ENCODE data around the gene ALOX15.
A peak's percentile ranks its signal among the peaks of the same experiment; 100 is the strongest.
"Not testable (repeated sequence)": the region's sequence is repeated elsewhere in the genome, so short reads cannot be mapped to it uniquely, and the experiment has no call there.

Gene ALOX15

DNA sequence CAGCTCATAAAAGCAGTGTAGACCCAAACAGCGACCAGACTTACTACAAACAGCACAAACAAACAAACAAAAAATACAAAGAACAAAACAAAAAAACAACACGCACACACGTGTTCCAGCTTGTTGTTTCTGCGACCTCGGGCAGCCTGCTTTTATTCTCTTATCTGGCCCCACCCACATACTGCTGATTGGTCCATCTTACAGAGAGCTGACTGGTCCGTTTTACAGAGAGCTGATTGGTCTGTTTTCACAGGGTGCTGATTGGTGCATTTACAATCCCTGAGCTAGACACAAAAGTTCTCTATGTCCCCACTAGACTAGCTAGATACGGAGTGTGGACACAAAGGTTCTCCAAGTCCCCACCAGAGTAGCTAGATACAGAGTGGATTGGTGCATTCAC is 14.5 kb upstream of the ALOX15 start:
- DNase-seq (ENCODE audit: low read depth in 2 of 2): not testable (repeated sequence)

DNA sequence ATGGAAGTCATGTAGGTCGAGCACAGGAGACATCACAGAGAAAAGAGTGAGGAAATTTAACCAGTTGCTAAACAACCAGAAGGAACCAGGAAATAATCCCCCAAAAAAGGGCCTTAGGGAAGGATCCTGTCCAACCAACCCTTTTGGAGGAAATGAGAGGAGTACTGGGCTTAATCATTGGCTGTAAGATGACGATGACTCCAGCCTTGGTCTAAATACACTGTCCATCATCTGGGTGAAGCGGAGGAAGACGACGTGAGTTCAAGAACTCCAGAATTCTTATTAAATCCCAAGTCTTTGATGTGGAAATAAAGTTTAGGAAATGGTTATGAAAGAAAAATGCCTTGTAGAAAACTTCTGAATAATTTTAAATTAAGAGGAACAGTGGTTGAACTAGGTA is 11.5 kb upstream of the ALOX15 start:
- no peak for DNase-seq (ENCODE audit: low read depth in 2 of 2)

DNA sequence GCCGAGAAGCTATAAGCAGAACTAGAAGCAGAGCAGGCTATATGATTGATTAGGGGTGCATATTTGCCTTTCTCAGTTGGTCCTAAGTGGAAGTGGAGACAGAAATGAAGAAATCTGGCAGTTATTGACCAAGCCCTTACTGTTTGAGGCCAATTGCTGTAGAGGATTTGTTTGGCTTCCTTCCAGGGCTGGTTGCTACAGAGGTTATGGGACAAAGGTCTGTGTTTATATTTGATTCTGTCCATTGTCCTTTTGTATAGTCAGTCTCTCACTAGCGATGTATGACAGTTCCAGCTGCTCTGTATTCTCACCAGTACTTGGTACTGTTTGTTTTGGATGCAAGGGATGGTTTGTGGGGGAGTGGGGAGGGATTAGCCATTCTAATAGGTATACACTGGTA is 7.3 kb upstream of the ALOX15 start:
- no peak for DNase-seq (ENCODE audit: low read depth in 2 of 2)

GRCh38 chr17:4645642-4646041 is 4.2 kb upstream of the ALOX15 start:
- no peak for DNase-seq (ENCODE audit: low read depth in 2 of 2)

DNA sequence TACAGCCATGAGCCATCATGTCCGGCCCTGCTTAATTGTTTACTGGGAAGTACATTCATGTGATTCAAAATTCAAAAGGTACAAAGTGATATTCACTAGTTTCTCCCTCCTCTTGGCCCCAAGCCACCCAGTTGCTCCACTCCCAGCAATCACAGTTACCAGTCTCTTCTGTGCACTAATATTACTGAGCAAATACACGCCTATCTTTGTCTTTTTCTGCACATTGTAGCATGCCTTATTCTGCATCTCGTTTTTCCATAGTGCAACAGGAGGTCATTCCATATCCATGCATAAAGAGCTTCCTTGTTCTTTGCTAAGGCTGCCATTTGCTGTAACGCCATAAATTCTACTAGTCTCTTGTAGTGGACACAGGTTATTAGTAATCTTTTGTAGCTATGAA is 2.2 kb upstream of the ALOX15 start:
- DNase-seq (ENCODE audit: low read depth in 2 of 2): no peak

DNA sequence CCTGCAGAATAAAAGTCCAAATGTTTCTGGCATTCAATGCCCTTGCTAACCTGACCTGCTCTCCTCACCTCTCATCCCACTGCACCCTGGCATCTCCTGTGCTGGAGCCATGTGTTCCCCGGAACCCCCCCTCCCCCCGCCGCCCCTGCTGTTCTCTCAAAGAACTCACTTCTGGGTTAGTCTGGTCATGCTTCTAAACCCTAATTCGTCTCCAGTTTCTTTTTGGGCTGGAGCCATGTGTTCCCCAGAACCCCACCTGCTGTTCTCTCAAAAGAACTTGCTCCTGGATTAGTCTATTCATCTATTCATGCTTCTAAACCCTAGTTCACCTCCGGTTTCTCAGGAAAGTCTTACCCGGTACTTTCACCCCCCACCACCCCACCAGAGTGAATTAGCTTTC is 808 bp upstream of the ALOX15 start:
- DNase-seq (ENCODE audit: low read depth in 2 of 2): no peak

GRCh38 chr17:4640569-4641188 is 799 bp downstream of the ALOX15 start:
- not testable (repeated sequence) for DNase-seq (ENCODE audit: low read depth in 2 of 2)

DNA sequence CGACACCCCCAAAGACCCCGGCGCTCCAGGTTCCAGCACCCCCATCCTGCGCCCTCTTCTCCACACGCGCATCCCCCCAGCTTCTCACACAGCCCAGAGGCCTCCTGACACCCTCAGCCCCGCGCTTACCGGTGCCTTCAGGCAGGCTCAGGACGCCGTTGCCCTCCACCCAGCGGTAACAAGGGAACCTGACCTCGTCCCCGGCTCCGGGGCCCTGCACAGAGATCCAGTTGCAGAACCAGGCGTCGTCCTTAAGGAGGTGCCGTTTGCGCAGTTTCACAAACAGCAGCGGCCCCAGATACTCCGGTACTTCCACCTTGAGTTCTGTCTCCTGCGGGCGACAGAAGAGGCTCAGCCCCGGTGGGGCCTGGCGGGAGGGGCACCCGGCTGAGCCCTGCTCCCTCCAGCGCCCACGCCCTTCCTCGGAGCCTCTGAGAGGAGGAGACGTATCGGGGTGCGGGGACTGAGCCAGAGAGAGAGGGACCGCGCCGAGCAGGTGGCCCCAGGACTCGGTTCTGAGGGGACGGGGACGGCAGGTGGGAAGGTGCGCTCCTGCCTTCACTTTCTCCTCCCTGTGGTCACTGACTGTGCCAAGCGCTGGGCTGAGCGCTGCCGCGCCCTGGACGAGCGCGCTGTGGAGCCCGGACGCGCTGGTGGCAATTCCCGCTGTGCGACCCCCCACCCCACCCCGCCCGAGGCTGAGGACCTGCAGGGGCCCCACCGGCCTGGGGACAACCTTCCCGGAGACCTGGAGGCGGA is 2.0 kb downstream of the ALOX15 start:
- DNase-seq (ENCODE audit: low read depth in 2 of 2): peak in 1 of 2 donors; percentile 20

GRCh38 chr17:4638766-4639165 is 2.7 kb downstream of the ALOX15 start:
- not testable (repeated sequence) for DNase-seq (ENCODE audit: low read depth in 2 of 2)

- no peak for DNase-seq (ENCODE audit: low read depth in 2 of 2)
Observed at GRCh38 chr17:4636474-4637100, 4.9 kb downstream of the ALOX15 start.

- no peak for DNase-seq (ENCODE audit: low read depth in 2 of 2)
Observed at GRCh38 chr17:4635823-4636375, 5.6 kb downstream of the ALOX15 start.

- DNase-seq (ENCODE audit: low read depth in 2 of 2): no peak
Observed at GRCh38 chr17:4634976-4635375, 6.5 kb downstream of the ALOX15 start.

DNA sequence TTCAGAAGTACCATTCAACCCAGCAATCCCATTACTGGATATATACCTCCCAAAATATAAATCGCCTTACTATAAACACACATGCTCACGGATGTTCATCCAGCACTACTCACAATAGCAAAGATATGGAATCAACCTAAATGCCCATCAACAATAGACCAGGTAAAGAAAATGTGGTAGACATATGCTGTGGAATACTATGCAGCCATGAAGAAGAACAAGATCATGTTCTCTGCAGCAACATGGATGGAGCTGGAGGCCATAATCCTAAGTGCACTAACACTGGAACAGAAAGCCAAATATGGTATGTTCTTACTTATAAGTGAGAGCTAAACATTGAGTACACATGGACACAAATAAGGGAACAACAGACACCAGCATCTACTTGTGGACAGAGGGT is 7.8 kb downstream of the ALOX15 start:
- DNase-seq (ENCODE audit: low read depth in 2 of 2): no peak

- no peak for DNase-seq (ENCODE audit: low read depth in 2 of 2)
Observed at GRCh38 chr17:4632581-4632920, 8.9 kb downstream of the ALOX15 start.

DNA sequence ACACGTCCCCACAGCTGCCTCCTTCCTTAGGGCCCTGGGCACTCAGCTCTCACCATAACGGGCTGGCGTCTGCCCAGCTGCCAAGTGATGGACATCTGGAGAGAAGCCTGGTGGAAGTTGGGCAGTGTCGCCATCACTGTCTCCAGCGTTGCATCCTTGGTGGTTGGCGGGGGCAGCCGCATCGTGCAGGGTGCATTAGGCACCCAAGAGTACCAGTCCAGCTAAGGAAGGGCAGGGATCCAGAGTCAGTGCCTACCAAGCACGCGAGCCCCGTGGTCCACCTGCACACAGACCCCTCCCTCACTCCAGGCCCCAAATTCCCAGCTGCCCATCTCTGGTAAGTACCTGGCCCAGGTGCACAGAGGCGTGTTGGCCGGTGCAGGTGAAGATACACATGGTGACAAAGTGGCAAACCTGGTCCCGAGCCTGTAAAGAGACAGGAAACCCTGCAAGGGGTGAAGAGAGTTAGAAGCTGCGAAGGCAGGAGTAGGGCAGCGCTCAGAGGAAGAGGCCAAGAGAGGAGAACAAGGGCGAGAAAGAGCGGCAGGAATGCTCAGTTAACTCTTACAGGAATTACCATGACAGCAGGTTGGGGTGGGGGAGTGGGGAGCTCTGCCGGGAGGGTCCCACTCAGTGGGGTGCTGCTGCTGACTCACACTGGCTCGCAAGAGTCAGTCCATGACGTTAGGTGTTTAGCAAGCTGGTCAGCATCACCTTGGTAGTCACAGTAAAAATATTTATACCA is 9.5 kb downstream of the ALOX15 start:
- DNase-seq (ENCODE audit: low read depth in 2 of 2): no peak

DNA sequence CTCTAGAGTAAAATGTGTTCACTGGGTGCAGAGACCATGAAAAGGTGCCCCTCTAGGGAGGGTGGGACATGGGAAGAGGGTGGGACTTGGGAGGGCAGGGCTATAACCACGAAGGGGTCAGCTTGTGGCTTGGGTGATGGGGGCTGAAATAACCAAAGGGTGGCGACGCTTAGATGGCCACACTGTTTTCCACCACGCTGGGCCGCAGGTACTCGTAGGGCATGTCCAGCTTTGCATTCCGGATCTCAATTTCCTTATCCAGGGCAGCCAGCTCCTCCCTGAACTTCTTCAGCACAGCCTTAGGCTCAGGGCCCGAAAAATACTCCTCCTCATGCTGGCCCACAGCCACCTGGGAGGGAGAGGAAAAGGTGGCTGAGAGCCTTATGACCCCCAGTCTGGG is 10.0 kb downstream of the ALOX15 start:
- no peak for DNase-seq (ENCODE audit: low read depth in 2 of 2)

DNA sequence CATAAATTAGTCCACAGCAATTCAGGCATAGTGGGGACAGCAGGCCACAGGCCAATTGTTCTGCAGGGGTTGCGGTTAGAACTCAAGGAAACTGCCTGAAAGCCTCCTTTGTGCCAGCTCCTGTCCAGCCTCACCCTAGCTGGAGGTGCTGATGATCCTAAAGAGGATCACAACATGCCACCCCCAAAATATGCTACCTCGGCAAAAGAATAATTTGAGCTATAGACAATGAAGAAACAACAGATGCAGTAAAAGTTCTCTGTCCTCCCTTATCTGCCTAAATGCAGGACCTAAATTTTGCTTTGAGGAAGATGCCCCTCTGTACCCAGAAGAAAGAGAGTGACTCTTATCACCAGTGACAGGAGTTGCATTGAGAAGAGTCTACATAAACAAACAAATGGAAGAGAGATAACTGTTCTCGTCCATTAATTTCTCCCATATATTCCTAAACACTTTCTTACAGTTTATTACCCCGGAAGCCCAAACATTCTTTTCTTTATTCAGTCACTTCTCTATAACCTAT is 14.7 kb downstream of the ALOX15 start:
- no peak for DNase-seq (ENCODE audit: low read depth in 2 of 2)

- DNase-seq (ENCODE audit: low read depth in 2 of 2): no peak
Observed at GRCh38 chr17:4625181-4625617, 16.3 kb downstream of the ALOX15 start.

GRCh38 chr17:4624451-4624911 is 17.0 kb downstream of the ALOX15 start:
- not testable (repeated sequence) for DNase-seq (ENCODE audit: low read depth in 2 of 2)

DNA sequence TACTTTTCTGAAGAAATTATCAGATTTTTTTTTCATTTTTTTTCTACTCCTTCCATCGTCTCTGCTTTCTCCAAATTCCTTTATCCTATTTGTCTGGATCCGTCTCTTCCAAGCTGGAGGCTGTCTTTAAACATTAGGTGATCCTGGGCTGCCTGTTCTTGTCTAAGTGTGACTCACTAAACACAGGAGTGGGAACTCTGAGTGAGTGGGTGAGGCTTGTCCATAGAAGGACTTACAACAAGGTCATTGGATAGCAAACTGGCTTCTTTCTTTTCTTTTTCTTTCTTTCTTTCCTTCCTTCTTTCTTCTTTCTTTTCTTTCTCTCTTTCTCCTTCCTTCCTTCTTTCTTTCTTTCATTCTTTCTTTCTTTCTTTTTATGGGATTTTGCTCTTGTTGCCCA is 18.2 kb downstream of the ALOX15 start:
- DNase-seq (ENCODE audit: low read depth in 2 of 2): no peak

GRCh38 chr17:4622375-4622774 is 19.1 kb downstream of the ALOX15 start:
- no peak for DNase-seq (ENCODE audit: low read depth in 2 of 2)
